ENCODE data around the gene PRKN.

PRKN gene

DNA sequence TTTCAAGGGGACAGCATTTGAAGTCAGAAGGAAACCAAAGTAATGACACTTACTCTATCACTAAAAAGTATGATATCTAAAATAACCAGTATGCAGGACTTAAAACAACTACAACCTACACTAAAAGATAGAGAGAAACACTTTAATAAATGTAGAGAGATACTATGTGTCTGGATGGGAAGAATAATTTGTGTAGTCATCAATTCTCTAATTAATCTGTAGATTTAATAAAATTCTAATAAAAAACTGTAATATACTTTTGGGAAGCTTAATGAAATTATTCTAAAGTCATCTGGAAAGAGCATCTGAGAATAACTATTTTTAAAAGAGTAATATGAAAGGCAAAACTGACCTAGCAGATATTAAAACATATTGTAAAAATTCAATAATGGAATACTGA is 52.1 kb downstream of the PRKN start:
- no peak for DNase-seq (ENCODE audit: low read depth in 2 of 2)

DNA sequence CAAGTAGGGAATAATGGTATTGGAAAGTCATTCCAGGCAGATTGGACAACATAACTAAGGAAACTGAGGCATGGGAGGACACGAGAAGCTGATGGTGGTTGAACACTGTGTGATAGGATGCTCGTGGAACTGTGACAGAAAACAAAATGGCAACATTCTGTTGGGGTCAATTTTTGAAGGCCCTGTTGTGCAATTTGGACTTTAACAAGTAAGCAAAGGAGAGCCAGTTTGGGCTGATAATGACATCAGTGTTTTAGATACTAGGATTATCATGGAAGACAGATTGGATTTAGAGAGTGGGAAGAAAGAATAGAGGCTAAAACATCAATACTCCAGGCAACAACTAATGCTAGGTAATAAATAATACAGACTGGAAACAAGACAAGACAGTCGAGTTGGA is 53.1 kb downstream of the PRKN start:
- no peak for DNase-seq (ENCODE audit: low read depth in 2 of 2)

DNA sequence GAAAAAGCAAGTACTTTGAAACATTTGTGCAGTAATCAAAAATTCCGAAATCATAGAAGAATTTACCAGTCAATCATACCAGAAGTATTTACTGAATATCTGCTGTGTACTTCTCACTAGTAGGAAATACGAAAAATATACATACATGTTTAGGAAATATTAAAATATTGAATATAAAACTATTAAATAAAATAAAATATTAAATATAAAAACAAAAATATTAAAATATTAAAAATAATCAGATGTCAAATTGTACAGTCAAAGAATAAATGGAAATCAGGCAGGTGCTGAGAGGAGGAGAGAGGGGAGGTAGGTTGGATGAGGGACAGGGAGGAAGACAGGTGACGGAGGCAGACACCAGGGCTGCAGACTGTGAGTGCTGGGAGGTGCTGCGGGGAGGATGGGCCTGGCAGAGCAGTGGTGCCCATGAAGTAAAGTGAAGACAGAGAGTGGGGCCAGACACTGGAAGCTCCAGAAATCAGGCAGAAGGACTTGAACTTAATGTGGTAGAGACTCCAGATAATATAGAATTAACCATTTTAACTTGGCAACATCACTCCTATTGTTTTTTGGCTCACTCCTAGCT is 55.9 kb downstream of the PRKN start:
- DNase-seq (ENCODE audit: low read depth in 2 of 2) = no peak

DNA sequence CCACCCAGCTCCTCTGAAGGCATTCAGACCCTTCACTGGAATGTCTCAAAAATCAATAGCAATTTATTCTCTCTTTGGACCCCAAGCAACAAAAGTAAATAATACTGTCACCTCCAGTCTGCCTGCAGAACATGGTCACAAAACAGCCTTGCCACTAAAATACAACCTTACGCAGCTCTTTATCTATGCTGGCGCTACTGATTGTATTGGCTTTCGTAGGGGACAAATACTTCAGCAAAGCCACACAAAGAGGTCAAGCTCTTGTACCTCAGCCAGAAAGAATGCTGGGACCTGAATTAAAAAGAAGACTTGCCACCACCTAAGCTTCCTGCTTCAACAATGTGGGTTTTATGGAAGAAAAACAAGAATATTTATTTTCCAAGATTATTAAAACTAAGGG is 57.2 kb downstream of the PRKN start:
- DNase-seq (ENCODE audit: low read depth in 2 of 2) = no peak

DNA sequence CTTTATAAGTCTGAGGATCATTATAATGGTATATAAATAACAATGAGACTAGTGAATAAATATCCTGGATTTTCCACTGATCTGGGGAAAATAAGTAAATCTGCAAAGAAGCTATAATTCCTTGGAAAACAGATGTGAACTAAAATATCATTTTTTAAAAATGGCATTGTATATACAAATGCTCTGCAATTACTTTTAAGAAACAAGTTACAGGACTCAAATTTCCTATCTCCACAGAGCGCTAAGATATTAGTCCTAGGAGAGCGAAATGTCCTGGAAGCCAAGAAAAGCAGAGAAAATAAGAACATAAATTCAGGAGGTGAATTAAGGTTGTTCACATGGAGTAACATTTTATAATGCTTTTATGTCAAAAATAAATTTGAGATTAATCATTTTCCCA is 61.3 kb downstream of the PRKN start:
- DNase-seq (ENCODE audit: low read depth in 2 of 2) = no peak

DNA sequence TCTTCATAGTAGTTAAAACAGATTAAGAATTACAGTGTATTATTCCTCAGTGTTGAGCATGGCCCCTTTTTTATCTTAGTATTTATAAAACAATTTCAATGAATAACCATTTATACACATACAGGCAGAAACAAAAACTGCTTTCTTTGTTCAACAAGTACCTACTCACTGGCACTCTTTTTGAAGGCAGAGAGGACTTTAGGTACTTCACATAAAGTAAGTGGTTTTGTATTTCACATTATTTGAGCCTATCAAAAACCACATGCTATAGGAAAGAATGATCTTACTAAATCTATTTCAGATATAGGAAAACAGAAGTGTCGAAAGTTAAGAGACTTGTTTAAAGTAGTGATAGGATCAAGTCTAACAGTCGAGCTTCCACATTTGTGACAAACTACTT is 73.8 kb downstream of the PRKN start:
- DNase-seq (ENCODE audit: low read depth in 2 of 2) = no peak

DNA sequence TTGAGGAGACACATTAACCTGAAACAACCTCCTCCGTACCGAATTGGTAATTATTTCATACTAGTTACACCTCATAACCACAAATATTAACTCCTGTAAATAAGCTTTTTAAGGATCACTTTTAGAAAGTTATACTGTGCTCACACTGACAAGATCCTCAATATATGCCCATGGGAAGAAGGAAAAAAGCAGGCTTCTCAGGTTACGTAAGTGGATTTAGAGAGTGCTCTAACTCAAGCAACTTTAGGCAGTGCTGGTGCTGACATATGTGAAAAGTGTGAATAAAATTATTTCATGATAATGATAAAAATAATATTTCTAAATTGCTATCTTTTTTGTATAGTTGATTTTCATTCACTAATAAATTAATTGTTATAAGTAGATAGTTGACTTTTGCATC is 76.1 kb downstream of the PRKN start:
- no peak for DNase-seq (ENCODE audit: low read depth in 2 of 2)

DNA sequence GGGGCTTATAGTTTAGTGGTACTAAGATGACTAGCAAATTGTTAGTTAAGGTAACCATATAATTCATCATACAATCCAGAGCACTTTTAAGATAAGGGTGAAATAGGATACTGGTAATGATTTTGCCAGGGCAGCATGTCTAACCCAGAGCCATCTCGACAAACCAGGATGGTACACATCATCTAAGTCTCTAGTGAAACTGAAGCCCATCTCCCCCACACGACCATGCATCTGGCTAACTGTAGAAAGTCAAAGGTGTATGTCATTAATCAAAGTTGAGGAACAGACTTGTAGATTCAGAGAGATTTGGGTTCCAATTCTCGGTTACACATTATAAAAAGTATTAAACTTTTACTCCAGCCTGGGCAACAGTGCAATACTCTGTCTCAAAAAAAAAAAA is 78.3 kb downstream of the PRKN start:
- no peak for DNase-seq (ENCODE audit: low read depth in 2 of 2)

DNA sequence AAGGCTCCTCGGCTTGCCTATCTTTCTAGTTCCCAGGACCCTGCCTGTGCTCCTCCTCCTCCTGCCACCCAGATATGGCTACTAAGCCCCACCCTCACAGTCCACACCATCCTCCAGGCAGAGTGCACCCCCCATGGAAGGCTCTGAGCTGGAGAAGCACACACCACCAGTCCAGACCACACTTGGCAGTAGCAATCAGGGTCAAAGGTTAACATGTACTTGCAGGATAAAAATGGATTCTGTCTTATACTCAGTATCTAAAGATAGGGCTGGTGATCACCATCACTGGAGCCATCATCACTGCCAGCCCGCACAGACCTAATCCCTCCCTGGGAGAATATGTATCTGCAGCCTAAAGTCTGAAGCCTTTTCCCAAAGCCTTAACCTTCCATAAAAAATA is 83.4 kb downstream of the PRKN start:
- no peak for DNase-seq (ENCODE audit: low read depth in 2 of 2)

DNA sequence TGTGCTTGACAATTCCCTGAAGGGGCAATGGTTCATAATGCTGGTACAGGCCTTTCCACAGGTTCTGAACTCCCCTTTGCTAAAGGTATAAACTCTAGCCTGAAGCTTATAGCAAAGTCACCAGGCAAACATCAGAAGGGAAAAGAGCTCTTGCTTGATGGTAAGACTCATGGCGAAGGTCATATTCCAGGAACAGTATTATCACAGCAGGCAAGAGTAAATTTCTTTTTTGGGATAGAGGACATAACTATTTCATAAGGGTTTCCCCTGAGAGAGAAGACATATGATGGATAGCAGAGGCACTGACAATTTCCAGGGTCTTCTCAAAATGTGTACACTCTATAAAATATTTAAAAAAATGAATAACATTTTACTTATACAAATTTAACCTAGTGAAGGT is 86.8 kb downstream of the PRKN start:
- no peak for DNase-seq (ENCODE audit: low read depth in 2 of 2)

DNA sequence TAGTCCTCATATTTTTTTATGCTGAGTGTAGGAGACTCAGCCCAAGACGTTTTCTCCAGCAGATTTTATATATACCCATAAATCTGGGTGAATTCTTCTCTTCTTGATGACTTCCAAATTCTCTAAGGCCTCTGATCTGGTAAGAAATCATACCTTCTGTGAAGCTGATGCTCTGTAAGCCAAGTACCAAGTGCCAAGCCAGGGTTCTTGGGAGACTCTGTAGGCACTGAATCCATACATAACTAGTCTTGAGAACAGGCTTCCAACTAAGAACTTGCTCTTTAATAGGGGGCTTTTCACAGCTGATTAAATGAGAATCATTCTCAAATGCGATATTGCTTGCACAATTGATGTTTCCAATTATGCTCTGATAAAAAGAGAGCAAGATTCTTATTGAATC is 87.6 kb downstream of the PRKN start:
- DNase-seq (ENCODE audit: low read depth in 2 of 2) = no peak

DNA sequence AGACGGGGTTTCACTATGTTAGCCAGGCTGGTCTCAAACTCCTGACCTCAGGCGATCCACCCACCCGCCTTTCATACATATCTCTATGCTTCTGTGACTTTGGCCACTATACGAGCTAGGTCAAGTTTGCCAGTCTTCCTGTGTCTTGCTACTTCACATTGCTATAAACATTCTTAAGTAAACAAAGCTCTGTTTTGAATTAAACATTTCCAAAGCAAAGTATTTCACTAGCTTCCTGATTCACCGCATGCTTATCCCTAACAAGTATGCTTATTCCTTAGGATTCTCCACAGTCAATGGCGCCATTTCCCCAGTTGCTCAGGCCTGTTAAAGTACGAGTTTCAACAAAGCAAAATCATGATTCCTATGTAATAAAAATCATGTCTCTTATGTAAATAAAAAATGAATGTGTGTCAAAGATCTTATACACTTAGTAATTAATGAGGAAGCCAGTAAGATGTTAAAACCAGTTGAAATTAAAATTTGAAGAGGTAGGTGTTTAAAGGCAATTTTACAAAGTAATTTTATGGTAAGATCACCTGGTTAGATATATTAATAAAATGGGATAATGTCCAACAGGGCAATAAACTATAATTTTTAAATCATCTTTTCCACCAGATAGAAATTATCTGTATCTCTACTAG is 88.5 kb downstream of the PRKN start:
- DNase-seq (ENCODE audit: low read depth in 2 of 2) = no peak

DNA sequence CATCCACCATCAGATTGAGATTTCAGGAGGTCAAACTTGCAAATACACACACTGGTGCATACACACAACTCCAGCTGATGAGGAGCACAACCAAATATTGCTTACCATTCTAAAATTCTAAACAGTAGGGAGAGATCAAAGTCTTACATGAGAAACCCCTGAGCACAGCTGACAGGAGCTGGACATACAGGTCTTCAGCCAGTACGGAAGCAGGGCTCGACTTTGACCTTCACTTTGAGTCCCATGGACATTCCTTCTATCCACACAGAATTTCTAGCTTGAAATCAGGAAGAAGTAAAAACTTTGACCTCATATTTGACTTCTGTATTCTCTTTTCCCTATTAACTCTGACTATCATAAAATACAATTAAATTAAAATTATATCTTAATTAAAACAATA is 90.2 kb downstream of the PRKN start:
- DNase-seq (ENCODE audit: low read depth in 2 of 2) = no peak

DNA sequence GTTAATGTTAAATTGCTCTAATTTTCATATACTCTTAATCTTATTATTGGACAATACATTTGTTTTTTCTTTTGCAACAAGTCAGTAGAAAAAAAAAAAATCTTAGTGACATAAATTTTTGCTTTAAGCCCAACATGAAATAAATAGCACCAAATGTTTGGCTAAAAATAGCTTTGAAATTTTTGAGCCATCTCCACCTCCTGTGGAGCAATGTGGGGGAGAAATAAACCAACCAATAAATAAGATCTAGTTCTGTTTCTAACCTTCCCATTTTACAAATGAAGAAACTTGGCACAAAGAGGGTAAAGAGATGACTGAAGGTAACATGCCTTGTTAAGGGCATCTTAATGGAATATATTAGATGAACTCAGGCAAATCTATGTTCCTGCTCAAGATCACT is 91.4 kb downstream of the PRKN start:
- DNase-seq (ENCODE audit: low read depth in 2 of 2) = no peak

DNA sequence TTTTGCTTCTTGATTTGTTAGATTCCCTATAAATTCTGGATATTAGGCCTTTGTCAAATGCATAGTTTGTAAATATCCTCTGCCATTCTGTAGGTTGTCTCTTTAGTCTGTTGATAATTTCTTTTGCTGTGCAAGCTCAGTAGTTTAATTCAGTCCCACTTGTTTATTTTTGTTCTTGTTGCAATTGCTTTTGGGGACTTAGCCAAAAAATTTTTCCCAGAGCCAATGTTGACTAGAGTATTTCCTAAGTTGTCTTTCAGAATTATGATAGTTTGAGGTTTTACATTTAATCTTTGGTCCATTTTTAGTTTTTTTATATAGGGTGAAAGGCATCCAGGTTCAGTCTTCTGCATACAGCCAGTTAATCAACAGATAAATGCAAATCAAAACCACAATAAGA is 96.0 kb downstream of the PRKN start:
- no peak for DNase-seq (ENCODE audit: low read depth in 2 of 2)

DNA sequence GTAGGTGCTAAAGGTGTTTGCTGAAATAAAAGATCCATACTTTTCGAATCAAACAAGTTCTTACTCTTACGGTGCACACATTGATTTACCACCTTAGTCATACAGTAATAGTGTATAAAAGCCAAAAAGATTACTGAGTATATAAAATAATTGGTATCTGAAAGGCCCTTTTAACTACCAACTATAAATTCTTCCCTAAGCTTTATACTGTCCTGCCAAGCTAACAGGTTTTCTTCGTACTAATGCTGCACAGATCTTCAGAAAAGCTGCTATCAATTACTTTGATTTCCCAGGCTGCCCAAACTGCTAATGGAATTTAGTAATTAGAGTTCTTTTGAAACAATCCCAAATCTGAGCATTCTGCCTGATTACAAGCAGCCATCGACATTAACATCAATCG is 97.5 kb downstream of the PRKN start:
- DNase-seq (ENCODE audit: low read depth in 2 of 2) = no peak

DNA sequence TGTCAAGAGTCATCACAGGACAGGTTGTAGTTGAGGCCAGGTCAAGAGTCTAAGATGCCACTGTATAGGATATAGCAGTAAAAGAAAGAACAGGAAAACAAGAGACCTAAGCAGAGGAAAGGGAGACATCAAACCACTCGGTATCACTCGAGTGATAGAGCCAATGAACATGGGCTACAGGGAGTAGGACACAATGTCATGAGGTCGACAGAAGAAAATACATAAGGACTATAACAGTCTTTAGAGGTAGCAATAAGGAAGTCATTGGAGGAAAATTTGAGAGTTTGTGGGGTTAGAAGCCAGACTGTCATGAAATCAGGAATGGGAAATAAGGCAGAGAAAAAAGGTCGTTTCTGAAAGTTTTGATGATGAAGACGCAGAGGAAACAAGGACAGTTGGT is 99.7 kb downstream of the PRKN start:
- DNase-seq (ENCODE audit: low read depth in 2 of 2) = no peak

DNA sequence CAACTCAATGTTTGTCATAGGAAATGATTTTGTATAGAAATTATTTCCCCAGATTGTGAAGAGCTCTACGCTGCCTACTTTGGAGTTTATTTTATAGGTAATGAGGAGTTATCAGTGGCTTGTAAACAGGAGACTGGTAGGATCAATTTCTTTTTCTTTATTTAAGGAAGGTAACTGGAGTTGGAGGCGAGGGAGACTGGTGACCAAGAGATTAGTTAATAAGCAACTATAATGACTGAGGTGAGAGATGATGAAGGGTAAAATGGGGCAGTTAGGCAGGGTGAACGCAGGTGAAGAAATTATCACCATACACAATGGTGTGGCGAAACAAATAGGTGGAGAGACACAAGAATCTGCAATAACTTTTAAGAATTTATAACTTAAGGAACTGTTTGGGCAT is 100.2 kb downstream of the PRKN start:
- no peak for DNase-seq (ENCODE audit: low read depth in 2 of 2)

DNA sequence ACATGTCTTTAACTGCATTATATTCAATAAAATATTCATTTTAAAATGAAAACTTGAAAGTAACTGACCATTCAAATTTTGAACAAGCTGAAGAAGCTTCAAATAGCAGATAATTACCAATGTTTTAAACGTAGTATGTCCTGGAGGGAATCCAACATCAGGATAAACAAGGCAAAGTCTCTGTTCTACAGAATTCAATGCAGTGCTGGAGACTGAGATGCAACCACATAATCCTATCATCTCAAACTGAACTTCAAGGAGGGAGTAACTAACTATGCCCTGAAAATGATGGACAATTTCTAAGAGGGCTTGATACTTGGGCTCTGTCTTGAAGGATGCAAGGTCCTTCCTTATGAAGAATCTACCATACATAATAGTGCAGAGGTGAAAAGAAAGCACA is 100.7 kb downstream of the PRKN start:
- DNase-seq (ENCODE audit: low read depth in 2 of 2) = no peak

DNA sequence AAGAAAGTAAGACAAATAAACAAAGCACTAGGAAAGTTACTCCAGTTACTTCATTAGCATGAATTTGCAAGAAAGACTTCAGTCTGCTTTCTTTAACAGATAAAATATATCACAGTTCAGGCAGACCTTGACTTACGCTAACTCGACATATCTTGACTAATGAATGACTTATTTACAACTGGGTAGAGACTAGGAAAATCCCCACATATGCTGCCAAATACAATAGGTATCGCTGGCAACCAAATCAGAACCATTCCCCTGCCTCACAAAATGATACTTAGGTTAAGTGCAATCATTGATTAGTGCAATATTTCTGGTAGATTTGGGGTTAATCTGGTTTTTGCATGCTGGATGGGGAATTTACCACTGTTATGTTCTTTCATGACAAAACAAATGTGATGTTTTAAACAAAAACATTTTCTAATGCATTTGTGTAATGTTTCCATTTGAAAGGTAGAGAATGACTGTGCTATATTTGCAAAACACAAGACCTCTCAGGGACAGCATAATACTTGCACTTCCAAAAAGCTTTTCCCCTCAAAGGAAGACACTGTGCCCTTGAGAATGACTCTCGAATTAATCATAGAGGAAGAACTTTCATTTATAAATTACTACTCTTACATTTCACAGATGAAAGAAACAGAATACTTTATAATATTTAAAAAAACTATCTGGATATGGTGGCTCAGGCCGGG is 101.6 kb downstream of the PRKN start:
- DNase-seq (ENCODE audit: low read depth in 2 of 2) = no peak

DNA sequence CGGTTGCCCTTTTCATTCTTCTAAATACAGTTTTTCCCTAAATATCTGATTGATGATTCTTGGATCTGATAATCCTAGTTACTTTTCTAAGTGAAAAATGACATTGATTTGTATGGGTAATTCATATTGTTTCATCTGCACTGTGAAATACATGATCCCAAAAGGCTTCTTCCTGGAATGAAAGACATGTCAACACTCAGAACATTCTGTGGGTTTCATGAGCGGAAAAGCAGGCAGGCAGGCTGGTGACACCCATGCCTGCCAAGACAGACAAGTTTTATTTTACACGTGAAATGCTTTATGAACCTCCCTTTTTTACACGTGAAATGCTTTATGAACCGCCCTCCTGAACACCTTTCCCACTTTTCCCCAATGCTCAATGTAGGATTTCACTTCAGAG is 105.0 kb downstream of the PRKN start:
- no peak for DNase-seq (ENCODE audit: low read depth in 2 of 2)

DNA sequence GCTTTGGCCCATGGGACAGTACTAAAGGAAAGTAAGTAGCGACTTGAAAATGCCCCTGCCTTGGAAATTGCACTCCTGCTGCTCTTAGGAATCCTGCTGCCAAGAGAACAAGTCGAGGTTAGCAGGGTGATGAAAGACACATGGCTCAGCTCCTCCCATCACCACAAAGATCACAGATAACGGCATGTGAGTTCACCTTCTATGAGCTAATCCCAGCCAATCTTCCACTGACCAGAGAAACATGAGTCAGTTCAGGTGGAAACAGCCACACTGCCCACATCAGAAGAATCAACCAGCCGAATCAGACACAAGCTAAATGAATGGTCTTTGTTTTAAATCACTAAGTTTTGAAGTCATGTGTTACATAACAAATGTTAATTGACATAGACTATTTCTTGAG is 106.3 kb downstream of the PRKN start:
- no peak for DNase-seq (ENCODE audit: low read depth in 2 of 2)

DNA sequence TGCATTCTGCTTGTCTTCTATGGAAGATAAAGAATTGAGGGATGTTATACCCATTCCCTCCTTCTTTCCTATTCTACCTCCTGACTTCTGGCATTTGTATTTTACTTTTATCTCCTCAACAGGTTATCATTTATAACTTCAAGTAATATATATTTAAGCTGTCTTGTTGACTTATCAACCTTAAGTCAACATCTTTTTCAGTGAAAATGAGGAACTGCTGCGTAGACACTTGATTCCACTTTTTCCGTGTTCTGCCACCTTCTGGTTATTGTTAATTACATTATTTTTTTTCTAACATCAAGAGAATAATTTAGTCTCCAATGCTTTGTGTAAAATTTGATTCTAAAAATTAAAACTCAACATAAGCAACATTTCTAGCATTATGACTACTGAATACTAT is 107.5 kb downstream of the PRKN start:
- DNase-seq (ENCODE audit: low read depth in 2 of 2) = no peak

Measured in stimulated activated CD4-positive, alpha-beta T cell treated with anti-CD3 and anti-CD28 coated beads, Interleukin-1b, Interleukin-23, amount 100 ng/mL, for 1 hour (primary cell).